Measurements from ENCODE around the gene TRPV2. TPM values are rescaled to one million over a fixed set of nuclear protein-coding genes. Genes with fewer than 3 reads are reported as not detected.

The TRPV2 gene
- total RNA-seq, 1 experiment from 2014 or later, result 0.87 TPM

DNA sequence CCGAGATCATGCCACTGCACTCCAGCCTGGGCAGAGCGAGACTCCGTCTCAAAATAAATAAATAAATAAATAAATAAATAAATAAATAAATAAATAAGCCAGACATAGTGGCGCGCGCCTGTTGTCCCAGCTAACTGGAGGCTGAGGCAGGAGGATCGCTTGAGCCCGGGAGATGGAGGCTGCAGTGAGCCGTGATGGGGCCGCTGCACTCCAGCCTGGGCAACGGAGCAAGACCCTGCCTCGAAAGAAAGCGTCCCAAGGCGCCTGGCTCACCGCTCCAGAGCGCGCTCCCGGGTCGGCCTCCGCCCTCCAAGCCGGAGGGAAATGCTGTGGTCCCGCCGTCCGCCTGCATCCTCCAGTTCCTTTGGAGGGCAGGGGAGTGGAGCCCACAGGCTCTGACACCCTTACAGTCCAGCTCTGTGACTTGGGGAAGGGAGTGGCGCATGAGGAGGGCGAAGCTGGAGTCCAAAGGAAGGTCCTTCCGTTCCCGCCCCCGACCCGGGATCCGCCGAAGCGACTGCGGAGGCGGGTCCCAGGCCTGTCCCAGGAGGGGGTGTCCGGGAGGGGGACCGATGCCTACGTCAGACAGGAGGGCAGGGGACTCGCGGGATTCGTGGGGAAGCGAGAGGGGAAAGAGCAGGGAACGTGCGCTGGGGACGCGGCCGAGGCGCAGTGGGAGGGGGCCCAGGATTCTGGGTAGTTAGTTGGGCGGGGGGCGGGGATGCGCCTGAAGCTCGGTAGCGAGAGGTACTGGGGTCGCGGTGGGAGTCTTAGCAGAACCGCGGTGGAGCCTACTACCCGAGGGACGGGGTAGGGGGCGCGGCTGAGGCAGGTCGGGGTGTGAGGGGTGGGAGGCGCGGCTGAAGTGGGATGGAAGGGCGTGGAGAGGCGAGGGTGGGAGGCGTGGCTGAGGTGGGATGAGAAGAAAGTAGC is 8.4 kb upstream of the TRPV2 start:
- peak overlapping the region; percentile 64 for H3K4me3 Mint-ChIP-seq (ENCODE audit: low read depth, unreplicated experiment)
- no peaks in the 10 kb centered on the region for H3K27me3 Mint-ChIP-seq (ENCODE audit: unreplicated experiment)
- peak; percentile 20 for DNase-seq
- H3K9me3 Mint-ChIP-seq (ENCODE audit: low read depth, unreplicated experiment), result no peaks in the 10 kb centered on the region
- H3K36me3 Mint-ChIP-seq (ENCODE audit: insufficient read depth, unreplicated experiment), result peaks cover 6% of the 10 kb centered on the region
- H3K27ac Mint-ChIP-seq (ENCODE audit: unreplicated experiment), result no peak overlapping the region
- TF ChIP-seq, protein P1, sequence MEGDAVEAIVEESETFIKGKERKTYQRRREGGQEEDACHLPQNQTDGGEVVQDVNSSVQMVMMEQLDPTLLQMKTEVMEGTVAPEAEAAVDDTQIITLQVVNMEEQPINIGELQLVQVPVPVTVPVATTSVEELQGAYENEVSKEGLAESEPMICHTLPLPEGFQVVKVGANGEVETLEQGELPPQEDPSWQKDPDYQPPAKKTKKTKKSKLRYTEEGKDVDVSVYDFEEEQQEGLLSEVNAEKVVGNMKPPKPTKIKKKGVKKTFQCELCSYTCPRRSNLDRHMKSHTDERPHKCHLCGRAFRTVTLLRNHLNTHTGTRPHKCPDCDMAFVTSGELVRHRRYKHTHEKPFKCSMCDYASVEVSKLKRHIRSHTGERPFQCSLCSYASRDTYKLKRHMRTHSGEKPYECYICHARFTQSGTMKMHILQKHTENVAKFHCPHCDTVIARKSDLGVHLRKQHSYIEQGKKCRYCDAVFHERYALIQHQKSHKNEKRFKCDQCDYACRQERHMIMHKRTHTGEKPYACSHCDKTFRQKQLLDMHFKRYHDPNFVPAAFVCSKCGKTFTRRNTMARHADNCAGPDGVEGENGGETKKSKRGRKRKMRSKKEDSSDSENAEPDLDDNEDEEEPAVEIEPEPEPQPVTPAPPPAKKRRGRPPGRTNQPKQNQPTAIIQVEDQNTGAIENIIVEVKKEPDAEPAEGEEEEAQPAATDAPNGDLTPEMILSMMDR (IDR thresholded peaks at IDR 0.05; ENCODE audit: unreplicated experiment), result no peak
- BruUV-seq (replicated peaks), result no TSS peak
- CTCF ChIA-PET, result interaction anchor here (0.8 kb wide), 1 partner anchor 43 kb away, joined by 5 read pairs; no protein-coding TSS in a partner anchor
- intact Hi-C loops (cut with micrococcal nuclease; ENCODE audit: unreplicated experiment), result no loop called here
- H3K4me1 Mint-ChIP-seq (ENCODE audit: low read depth, unreplicated experiment), result no peaks in the 10 kb centered on the region

DNA sequence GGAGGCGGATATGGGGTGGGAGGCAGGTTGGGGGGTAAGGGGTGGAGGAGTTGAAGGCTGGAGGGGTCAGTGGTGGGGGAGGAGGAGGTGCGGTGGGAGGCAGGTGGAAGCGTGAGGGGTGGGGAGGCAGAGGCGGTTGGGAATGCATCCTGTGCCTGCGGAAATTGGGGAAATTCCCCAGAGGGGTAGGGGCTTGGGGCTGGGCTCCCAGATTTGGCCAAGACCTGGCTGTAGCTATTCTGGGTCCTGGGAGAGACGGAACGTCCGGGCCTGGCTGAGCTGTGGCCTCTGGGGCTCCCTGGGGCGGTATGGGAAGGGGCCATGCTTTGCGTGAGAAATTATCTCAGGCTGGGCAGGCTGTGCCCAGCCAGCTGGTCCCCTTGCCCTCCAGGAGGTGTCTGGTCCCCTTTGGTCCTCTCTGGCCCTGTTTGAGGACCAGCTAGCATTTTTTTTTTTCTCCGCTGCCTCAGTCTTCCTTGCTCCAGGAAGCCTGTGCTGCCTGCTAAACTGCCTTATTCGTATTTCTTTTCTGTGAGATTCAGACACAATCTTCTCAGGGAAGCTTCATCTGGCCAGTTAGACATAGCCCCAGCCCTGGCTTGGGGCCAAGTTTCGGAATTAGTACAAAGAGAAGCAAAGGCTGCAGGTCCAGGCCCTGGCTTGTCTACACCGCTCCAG is 7.3 kb upstream of the TRPV2 start:
- no peak overlapping the region for H3K27ac Mint-ChIP-seq (ENCODE audit: unreplicated experiment)
- H3K4me3 Mint-ChIP-seq (ENCODE audit: low read depth, unreplicated experiment), result peak overlapping the region; percentile 41

DNA sequence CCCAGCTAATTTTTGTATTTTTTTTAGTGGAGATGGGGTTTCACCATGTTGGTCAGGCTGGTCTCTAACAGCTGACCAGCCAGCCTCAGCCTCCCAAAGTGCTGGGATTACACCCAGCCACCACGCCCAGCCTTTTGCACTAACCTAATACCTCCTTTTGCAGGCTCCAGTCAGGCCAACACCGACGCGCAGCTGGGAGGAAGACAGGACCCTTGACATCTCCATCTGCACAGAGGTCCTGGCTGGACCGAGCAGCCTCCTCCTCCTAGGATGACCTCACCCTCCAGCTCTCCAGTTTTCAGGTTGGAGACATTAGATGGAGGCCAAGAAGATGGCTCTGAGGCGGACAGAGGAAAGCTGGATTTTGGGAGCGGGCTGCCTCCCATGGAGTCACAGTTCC is 2.0 kb downstream of the TRPV2 start:
- DNase-seq, result no peak
- intact Hi-C loops (cut with micrococcal nuclease; ENCODE audit: unreplicated experiment), result no loop called here
- Mint-ChIP-seq H3K4me1 (ENCODE audit: low read depth, unreplicated experiment) (peaks cover 19% of the 10 kb centered on the region), H3K27me3 (ENCODE audit: unreplicated experiment) (no peaks in the 10 kb centered on the region), H3K27ac (ENCODE audit: unreplicated experiment) (no peak overlapping the region), H3K4me3 (ENCODE audit: low read depth, unreplicated experiment) (no peak overlapping the region), H3K9me3 (ENCODE audit: low read depth, unreplicated experiment) (no peaks in the 10 kb centered on the region), H3K36me3 (ENCODE audit: insufficient read depth, unreplicated experiment) (peaks cover 7% of the 10 kb centered on the region)
- TF ChIP-seq, protein P1 (IDR thresholded peaks at IDR 0.05; ENCODE audit: unreplicated experiment), result no peak
- BruUV-seq (replicated peaks), result no TSS peak
- CTCF ChIA-PET, result interaction anchor here (0.7 kb wide), 1 partner anchor 37 kb away, joined by 5 read pairs; no protein-coding TSS in a partner anchor

More for the DNA sequence above, 7.3 kb upstream of the TRPV2 start:
- H3K9me3 Mint-ChIP-seq (ENCODE audit: low read depth, unreplicated experiment), result no peaks in the 10 kb centered on the region
- TF ChIP-seq, protein P1 (IDR thresholded peaks at IDR 0.05; ENCODE audit: unreplicated experiment), result no peak
- DNase-seq, result peak; percentile 60
- intact Hi-C loops (cut with micrococcal nuclease; ENCODE audit: unreplicated experiment), result no loop called here
- H3K4me1 Mint-ChIP-seq (ENCODE audit: low read depth, unreplicated experiment), result no peaks in the 10 kb centered on the region
- CTCF ChIA-PET, result interaction anchor here (0.8 kb wide), 1 partner anchor 92 kb away, joined by 5 read pairs; no protein-coding TSS in a partner anchor
- peaks cover 6% of the 10 kb centered on the region for H3K36me3 Mint-ChIP-seq (ENCODE audit: insufficient read depth, unreplicated experiment)
- no peaks in the 10 kb centered on the region for H3K27me3 Mint-ChIP-seq (ENCODE audit: unreplicated experiment)
- BruUV-seq (replicated peaks), result no TSS peak

DNA sequence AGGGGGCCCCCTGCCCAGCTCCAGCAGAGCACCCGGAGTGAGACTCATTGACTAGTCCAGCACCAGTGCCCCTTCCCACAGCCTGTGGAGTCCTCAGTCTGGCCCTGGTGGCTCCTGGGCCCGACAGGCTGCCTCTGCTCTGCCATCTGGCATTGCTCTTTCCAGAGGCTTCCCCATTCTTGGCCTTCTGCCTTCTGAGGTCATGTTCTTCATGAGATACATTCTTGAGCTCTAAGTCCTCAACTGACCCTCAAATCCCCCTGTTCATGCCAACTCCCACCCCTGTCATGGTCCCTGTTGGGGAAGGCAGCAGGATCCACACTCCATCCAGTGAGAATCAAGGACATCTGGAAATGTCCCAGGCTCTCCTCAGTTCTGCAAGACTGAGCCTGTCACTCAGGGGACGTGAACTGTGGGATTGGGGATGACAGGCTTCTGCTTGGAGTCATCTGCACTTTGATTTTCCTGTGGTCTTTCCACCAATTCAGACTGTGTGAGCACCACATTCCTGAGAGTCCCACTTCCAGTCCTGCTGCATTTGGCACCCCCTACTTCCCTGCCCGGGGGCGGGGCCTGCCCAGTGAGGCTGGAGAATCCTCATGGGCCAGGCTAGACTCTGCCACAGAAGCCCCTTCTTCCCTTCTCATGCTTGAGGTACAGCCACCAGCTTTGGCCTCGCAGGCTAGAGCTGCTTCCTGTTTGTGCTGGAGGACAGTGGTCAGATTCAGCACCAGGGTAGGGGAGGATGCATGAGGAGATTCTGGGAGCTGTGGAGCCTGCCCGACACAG is 2.7 kb downstream of the TRPV2 start:
- Mint-ChIP-seq H3K9me3 (ENCODE audit: low read depth, unreplicated experiment) (no peaks in the 10 kb centered on the region), H3K4me1 (ENCODE audit: low read depth, unreplicated experiment) (peaks cover 19% of the 10 kb centered on the region), H3K4me3 (ENCODE audit: low read depth, unreplicated experiment) (no peak overlapping the region), H3K27me3 (ENCODE audit: unreplicated experiment) (no peaks in the 10 kb centered on the region), H3K36me3 (ENCODE audit: insufficient read depth, unreplicated experiment) (peaks cover 7% of the 10 kb centered on the region), H3K27ac (ENCODE audit: unreplicated experiment) (no peak overlapping the region)
- no TSS peak for BruUV-seq (replicated peaks)
- intact Hi-C loops (cut with micrococcal nuclease; ENCODE audit: unreplicated experiment), result no loop called here
- CTCF ChIA-PET, result interaction anchor here (0.8 kb wide), 1 partner anchor 10 kb away, joined by 5 read pairs; no protein-coding TSS in a partner anchor
- no peak for DNase-seq
- TF ChIP-seq, protein P1 (IDR thresholded peaks at IDR 0.05; ENCODE audit: unreplicated experiment), result no peak

All from Calu3 (cell line).